ENCODE data around the gene CD244.

- TF ChIP-seq CTCF (IDR thresholded peaks at IDR 0.05; ENCODE audit: poor library complexity, severe bottlenecking) (no peak), RAD21 (conservative IDR thresholded peaks at IDR 0.05) (no peak), SMC3 (conservative IDR thresholded peaks at IDR 0.05; ENCODE audit: poor library complexity) (no peak), EP300 (conservative IDR thresholded peaks at IDR 0.05; ENCODE audit: poor library complexity, severe bottlenecking) (no peak), TAF1 (IDR thresholded peaks at IDR 0.05; ENCODE audit: low read depth) (no peak), REST (IDR thresholded peaks at IDR 0.05; ENCODE audit: borderline replicate concordance) (no peak), POLR2AphosphoS5 (IDR thresholded peaks at IDR 0.05) (no peak), MXI1 (conservative IDR thresholded peaks at IDR 0.05; ENCODE audit: poor library complexity, severe bottlenecking) (no peak), EZH2 (IDR thresholded peaks at IDR 0.05; ENCODE audit: borderline replicate concordance, insufficient read depth, low read length, poor library complexity, severe bottlenecking) (no peak)
Observed at GRCh38 chr1:160868141-160868540, 5.5 kb upstream of the CD244 start.

Data from neural cell (in vitro differentiated cells).